ENCODE measurements around the gene ROCK2. TPM values are rescaled to one million over a fixed set of nuclear protein-coding genes. Genes with fewer than 3 reads are reported as not detected.
A peak's percentile ranks its signal among the peaks of the same experiment; 100 is the strongest.

ROCK2 gene
- total and polyA plus RNA-seq, 2 of the 13 experiments (the other 11 are each of a cell fraction or from before 2014, with no cell fraction given) = 38.1 to 119 TPM

DNA sequence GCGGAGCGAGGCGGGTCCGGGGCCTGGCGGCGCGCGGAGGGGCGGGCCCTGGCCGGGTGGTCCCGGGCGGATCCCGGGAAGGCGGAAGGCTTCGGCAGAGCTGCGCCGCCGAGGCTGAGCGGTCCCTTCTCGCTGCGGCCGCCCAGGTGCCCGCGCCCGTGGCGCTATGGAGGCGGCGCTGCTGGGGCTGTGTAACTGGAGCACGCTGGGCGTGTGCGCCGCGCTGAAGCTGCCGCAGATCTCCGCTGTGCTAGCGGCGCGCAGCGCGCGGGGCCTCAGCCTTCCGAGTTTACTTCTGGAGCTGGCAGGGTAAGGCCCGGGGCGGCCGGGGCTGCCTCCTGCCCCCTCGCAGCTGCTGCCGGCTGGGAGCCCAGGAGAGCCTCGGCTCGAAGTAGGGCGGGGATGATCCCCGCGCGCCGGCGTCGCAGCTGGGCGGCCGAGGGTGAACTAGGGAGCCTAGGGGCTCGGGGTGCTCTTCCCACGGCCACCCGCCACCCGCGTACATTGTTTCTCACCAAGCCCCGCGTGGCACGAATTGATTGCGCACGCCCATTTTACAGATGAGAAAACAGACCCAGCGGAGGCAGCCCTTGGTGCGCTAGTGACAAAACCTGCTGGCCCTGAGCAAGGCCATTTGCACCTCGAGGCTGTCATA is 188.9 kb downstream of the ROCK2 start, which contains the start of gene SLC66A3 (continued):
- no peak for TF ChIP-seq TOE1 (CRISPR knock-in tag; IDR thresholded peaks at IDR 0.05)
- no peak for TF ChIP-seq ZNF737 (CRISPR knock-in tag; IDR thresholded peaks at IDR 0.05; ENCODE audit: borderline replicate concordance)
- TF ChIP-seq, protein P1, sequence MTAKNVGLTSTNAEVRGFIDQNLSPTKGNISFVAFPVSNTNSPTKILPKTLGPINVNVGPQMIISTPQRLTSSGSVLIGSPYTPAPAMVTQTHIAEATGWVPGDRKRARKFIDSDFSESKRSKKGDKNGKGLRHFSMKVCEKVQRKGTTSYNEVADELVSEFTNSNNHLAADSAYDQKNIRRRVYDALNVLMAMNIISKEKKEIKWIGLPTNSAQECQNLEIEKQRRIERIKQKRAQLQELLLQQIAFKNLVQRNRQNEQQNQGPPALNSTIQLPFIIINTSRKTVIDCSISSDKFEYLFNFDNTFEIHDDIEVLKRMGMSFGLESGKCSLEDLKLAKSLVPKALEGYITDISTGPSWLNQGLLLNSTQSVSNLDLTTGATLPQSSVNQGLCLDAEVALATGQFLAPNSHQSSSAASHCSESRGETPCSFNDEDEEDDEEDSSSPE (CRISPR knock-in tag; IDR thresholded peaks at IDR 0.05) = no peak; the same call in 1 of the 2 replicates
- TF ChIP-seq, protein P2, sequence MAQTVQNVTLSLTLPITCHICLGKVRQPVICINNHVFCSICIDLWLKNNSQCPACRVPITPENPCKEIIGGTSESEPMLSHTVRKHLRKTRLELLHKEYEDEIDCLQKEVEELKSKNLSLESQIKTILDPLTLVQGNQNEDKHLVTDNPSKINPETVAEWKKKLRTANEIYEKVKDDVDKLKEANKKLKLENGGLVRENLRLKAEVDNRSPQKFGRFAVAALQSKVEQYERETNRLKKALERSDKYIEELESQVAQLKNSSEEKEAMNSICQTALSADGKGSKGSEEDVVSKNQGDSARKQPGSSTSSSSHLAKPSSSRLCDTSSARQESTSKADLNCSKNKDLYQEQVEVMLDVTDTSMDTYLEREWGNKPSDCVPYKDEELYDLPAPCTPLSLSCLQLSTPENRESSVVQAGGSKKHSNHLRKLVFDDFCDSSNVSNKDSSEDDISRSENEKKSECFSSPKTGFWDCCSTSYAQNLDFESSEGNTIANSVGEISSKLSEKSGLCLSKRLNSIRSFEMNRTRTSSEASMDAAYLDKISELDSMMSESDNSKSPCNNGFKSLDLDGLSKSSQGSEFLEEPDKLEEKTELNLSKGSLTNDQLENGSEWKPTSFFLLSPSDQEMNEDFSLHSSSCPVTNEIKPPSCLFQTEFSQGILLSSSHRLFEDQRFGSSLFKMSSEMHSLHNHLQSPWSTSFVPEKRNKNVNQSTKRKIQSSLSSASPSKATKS (CRISPR knock-in tag; IDR thresholded peaks at IDR 0.05) = no peak
- TF ChIP-seq, protein P3, sequence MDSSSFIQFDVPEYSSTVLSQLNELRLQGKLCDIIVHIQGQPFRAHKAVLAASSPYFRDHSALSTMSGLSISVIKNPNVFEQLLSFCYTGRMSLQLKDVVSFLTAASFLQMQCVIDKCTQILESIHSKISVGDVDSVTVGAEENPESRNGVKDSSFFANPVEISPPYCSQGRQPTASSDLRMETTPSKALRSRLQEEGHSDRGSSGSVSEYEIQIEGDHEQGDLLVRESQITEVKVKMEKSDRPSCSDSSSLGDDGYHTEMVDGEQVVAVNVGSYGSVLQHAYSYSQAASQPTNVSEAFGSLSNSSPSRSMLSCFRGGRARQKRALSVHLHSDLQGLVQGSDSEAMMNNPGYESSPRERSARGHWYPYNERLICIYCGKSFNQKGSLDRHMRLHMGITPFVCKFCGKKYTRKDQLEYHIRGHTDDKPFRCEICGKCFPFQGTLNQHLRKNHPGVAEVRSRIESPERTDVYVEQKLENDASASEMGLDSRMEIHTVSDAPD (CRISPR knock-in tag; IDR thresholded peaks at IDR 0.05) = no peak
- TF ChIP-seq, protein P4, sequence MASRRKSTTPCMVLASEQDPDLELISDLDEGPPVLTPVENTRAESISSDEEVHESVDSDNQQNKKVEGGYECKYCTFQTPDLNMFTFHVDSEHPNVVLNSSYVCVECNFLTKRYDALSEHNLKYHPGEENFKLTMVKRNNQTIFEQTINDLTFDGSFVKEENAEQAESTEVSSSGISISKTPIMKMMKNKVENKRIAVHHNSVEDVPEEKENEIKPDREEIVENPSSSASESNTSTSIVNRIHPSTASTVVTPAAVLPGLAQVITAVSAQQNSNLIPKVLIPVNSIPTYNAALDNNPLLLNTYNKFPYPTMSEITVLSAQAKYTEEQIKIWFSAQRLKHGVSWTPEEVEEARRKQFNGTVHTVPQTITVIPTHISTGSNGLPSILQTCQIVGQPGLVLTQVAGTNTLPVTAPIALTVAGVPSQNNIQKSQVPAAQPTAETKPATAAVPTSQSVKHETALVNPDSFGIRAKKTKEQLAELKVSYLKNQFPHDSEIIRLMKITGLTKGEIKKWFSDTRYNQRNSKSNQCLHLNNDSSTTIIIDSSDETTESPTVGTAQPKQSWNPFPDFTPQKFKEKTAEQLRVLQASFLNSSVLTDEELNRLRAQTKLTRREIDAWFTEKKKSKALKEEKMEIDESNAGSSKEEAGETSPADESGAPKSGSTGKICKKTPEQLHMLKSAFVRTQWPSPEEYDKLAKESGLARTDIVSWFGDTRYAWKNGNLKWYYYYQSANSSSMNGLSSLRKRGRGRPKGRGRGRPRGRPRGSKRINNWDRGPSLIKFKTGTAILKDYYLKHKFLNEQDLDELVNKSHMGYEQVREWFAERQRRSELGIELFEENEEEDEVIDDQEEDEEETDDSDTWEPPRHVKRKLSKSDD (CRISPR knock-in tag; IDR thresholded peaks at IDR 0.05; ENCODE audit: low read depth) = no peak
- TF ChIP-seq REXO4 (CRISPR knock-in tag; IDR thresholded peaks at IDR 0.05; ENCODE audit: borderline replicate concordance) = no peak
- TF ChIP-seq RCOR2 (CRISPR knock-in tag; IDR thresholded peaks at IDR 0.05) = peak; percentile 53; the same call in 1 of the 2 replicates
- TF ChIP-seq, protein P5, sequence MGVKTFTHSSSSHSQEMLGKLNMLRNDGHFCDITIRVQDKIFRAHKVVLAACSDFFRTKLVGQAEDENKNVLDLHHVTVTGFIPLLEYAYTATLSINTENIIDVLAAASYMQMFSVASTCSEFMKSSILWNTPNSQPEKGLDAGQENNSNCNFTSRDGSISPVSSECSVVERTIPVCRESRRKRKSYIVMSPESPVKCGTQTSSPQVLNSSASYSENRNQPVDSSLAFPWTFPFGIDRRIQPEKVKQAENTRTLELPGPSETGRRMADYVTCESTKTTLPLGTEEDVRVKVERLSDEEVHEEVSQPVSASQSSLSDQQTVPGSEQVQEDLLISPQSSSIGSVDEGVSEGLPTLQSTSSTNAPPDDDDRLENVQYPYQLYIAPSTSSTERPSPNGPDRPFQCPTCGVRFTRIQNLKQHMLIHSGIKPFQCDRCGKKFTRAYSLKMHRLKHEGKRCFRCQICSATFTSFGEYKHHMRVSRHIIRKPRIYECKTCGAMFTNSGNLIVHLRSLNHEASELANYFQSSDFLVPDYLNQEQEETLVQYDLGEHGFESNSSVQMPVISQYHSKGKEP (CRISPR knock-in tag; IDR thresholded peaks at IDR 0.05) = no peak
- TF ChIP-seq DMAP1 (CRISPR knock-in tag; IDR thresholded peaks at IDR 0.05) = no peak; the same call in 1 of the 2 replicates
- no peak for TF ChIP-seq FLYWCH1 (CRISPR knock-in tag; IDR thresholded peaks at IDR 0.05)
- no peak for TF ChIP-seq ZNF589 (CRISPR knock-in tag; conservative IDR thresholded peaks at IDR 0.05)
- peak; percentile 59; the same call in 1 of the 2 replicates for TF ChIP-seq MAZ (IDR thresholded peaks at IDR 0.05; ENCODE audit: borderline replicate concordance, low read depth, low read length)
- peak; percentile 84 for TF ChIP-seq MAZ (CRISPR knock-in tag; IDR thresholded peaks at IDR 0.05; ENCODE audit: low read depth)
- TF ChIP-seq, protein P6, sequence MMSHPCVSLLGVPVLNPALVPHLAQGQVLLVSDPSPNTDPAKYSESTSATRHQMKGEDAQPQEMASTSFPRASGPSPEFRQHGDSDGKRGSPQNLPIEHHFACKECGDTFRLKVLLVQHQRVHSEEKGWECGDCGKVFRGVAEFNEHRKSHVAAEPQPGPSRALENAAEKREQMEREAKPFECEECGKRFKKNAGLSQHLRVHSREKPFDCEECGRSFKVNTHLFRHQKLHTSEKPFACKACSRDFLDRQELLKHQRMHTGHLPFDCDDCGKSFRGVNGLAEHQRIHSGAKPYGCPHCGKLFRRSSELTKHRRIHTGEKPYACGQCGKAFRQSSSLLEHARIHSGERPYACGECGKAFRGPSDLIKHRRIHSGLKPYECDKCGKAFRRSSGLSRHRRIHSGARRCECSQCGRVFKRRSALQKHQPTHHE (CRISPR knock-in tag; IDR thresholded peaks at IDR 0.05; ENCODE audit: borderline replicate concordance) = no peak
- no peak for TF ChIP-seq NFIC (IDR thresholded peaks at IDR 0.05; ENCODE audit: low read length)
- TF ChIP-seq ZNF781 (CRISPR knock-in tag; IDR thresholded peaks at IDR 0.05; ENCODE audit: borderline replicate concordance, not compliant biosample characterization) = no peak

All from HepG2 (cell line).